CD8-positive, alpha-beta memory T cell (primary cell): Measurements from ENCODE around the gene KRTAP5-7. TPM values are rescaled to one million over a fixed set of nuclear protein-coding genes. Genes with fewer than 3 reads are reported as not detected.

Experiments
- CTCF ChIA-PET: fragments of 350-600 bp; sonication (Branson Sonifier 250); formaldehyde crosslinking; loops from one replicate; lab custom pipeline; 2021; ENCODE audit warnings: antibody characterized with exemption; lab: Charles Lee
- POLR2A ChIA-PET: fragments of 350-600 bp; sonication (Branson Sonifier 250); formaldehyde crosslinking; loops from one replicate; lab custom pipeline; 2021; ENCODE audit warnings: antibody characterized with exemption; lab: Charles Lee
- DNase-seq, 5 donors: peaks; one replicate each; pipeline versions ENCODE4 v3.0.0 to v3.0.0-alpha.2; 2020 to 2022; ENCODE audit warnings: mixed read lengths in 1 of 5
- H3K27ac ChIP-seq: one replicate; pipeline ENCODE4 v1.7.0; 2013; ENCODE audit warnings: low read depth, mild to moderate bottlenecking, low read length, moderate library complexity
- H3K27me3 ChIP-seq: 2 replicates; pipeline ENCODE4 v1.7.0; 2013; ENCODE audit warnings: low read length, mild to moderate bottlenecking; ENCODE audit not compliant: insufficient read depth, poor library complexity, severe bottlenecking
- H3K36me3 ChIP-seq: 2 replicates; pipeline ENCODE4 v1.7.0; 2013; ENCODE audit warnings: mild to moderate bottlenecking, low read length, moderate library complexity; ENCODE audit not compliant: insufficient read depth
- H3K4me1 ChIP-seq: 2 replicates; pipeline ENCODE4 v1.7.0; 2013; ENCODE audit warnings: mild to moderate bottlenecking, low read length, moderate library complexity; ENCODE audit not compliant: insufficient read depth
- H3K4me3 ChIP-seq: 2 replicates; pipeline ENCODE4 v1.7.0; 2013; ENCODE audit warnings: mild to moderate bottlenecking, low read length
- H3K9me3 ChIP-seq: 2 replicates; pipeline ENCODE4 v1.7.0; 2013; ENCODE audit warnings: mild to moderate bottlenecking, low read length
- H3K27ac Mint-ChIP-seq, 8 donors: one replicate each; pipeline ENCODE4 v1.8.0; 2020 to 2021; ENCODE audit warnings: mixed read lengths in 8 of 8, mild to moderate bottlenecking in 6 of 8, inconsistent platforms in 3 of 8, moderate library complexity in 3 of 8
- H3K27me3 Mint-ChIP-seq, 2 donors: one replicate each; pipeline ENCODE4 v1.8.0; 2020 to 2021; ENCODE audit warnings: mixed read lengths in 2 of 2, mild to moderate bottlenecking in 1 of 2, moderate library complexity in 1 of 2
- H3K36me3 Mint-ChIP-seq, 3 donors: one replicate each; pipeline ENCODE4 v1.8.0; 2020 to 2021; ENCODE audit warnings: mixed read lengths in 3 of 3, inconsistent platforms in 1 of 3, mild to moderate bottlenecking in 1 of 3
- H3K4me1 Mint-ChIP-seq, 3 donors: one replicate each; pipeline ENCODE4 v1.8.0; 2020 to 2021; ENCODE audit warnings: mixed read lengths in 3 of 3, inconsistent platforms in 1 of 3, mild to moderate bottlenecking in 1 of 3
- H3K4me3 Mint-ChIP-seq, 7 donors: one replicate each; pipeline ENCODE4 v1.8.0; 2020 to 2021; ENCODE audit warnings: mixed read lengths in 7 of 7, mild to moderate bottlenecking in 6 of 7, moderate library complexity in 4 of 7, inconsistent platforms in 2 of 7
- H3K9me3 Mint-ChIP-seq, 5 donors: one replicate each; pipeline ENCODE4 v1.8.0; 2020 to 2022; ENCODE audit warnings: mixed read lengths in 5 of 5, mild to moderate bottlenecking in 3 of 5, moderate library complexity in 2 of 5, inconsistent platforms in 1 of 5
- polyA plus RNA-seq: library from polyadenylated mRNA; unstranded; fragments of 300-500 nt; fragmentation: Illumina TruSeq; gene quantifications from one replicate; pipeline ENCODE4 v1.2.3, GENCODE V29; 2021
- total RNA-seq, 2 experiments: library from RNA; stranded (reverse); gene quantifications; one replicate each; pipeline ENCODE4 v1.2.3, GENCODE V29; 2021

The KRTAP5-7 gene
- total and polyA plus RNA-seq, 3 experiments from 2014 or later = not detected

GRCh38 chr11:71500601-71501021 lies 26.5 kb upstream of the KRTAP5-7 start:
- POLR2A ChIA-PET = no interaction called here
- peaks cover 32 to 93% (median 42%) of the 10 kb centered on the region in 3 donors for H3K36me3 Mint-ChIP-seq

GRCh38 chr11:71501071-71501985 lies 25.7 kb upstream of the KRTAP5-7 start:
- peaks cover 34 to 93% (median 45%) of the 10 kb centered on the region in 3 donors for H3K36me3 Mint-ChIP-seq
- no peak for DNase-seq

More at GRCh38 chr11:71500601-71501021, 26.5 kb upstream of the KRTAP5-7 start:
- H3K27me3 Mint-ChIP-seq = peaks cover 0 to 2% of the 10 kb centered on the region in 2 donors
- H3K27ac ChIP-seq = no peak overlapping the region
- H3K4me3 ChIP-seq = no peak overlapping the region
- H3K36me3 ChIP-seq = peaks cover 19% of the 10 kb centered on the region
- no peak for DNase-seq
- H3K9me3 ChIP-seq = no peaks in the 10 kb centered on the region
- no peaks in the 10 kb centered on the region for H3K27me3 ChIP-seq
- no peak overlapping the region for H3K27ac Mint-ChIP-seq
- CTCF ChIA-PET = no interaction called here
- H3K9me3 Mint-ChIP-seq = peaks cover 0 to under 1% (median 0%) of the 10 kb centered on the region in 5 donors
- H3K4me3 Mint-ChIP-seq = no peak overlapping the region
- no peaks in the 10 kb centered on the region for H3K4me1 ChIP-seq
- H3K4me1 Mint-ChIP-seq = no peaks in the 10 kb centered on the region

GRCh38 chr11:71502026-71502425 lies 25.0 kb upstream of the KRTAP5-7 start:
- H3K4me1 ChIP-seq = no peaks in the 10 kb centered on the region
- peaks cover 14% of the 10 kb centered on the region for H3K36me3 ChIP-seq
- Mint-ChIP-seq H3K4me3 (no peak overlapping the region), H3K27ac (no peak overlapping the region), H3K9me3 (peaks cover 3 to 10% (median 9%) of the 10 kb centered on the region in 5 donors), H3K4me1 (no peaks in the 10 kb centered on the region), H3K36me3 (peaks cover 37 to 92% (median 48%) of the 10 kb centered on the region in 3 donors), H3K27me3 (peaks cover 0 to 2% of the 10 kb centered on the region in 2 donors)
- no peaks in the 10 kb centered on the region for H3K9me3 ChIP-seq
- H3K27ac ChIP-seq = no peak overlapping the region
- H3K27me3 ChIP-seq = no peaks in the 10 kb centered on the region
- DNase-seq = no peak
- CTCF ChIA-PET = no interaction called here
- no peak overlapping the region for H3K4me3 ChIP-seq
- POLR2A ChIA-PET = no interaction called here

More at GRCh38 chr11:71501071-71501985, 25.7 kb upstream of the KRTAP5-7 start:
- ChIA-PET CTCF (no interaction called here), POLR2A (no interaction called here)
- no peak overlapping the region for H3K27ac ChIP-seq
- H3K9me3 Mint-ChIP-seq = peaks cover 0 to 6% (median 3%) of the 10 kb centered on the region in 5 donors
- H3K9me3 ChIP-seq = no peaks in the 10 kb centered on the region
- H3K27me3 Mint-ChIP-seq = peaks cover 0 to 2% of the 10 kb centered on the region in 2 donors
- no peaks in the 10 kb centered on the region for H3K4me1 ChIP-seq
- no peak overlapping the region for H3K4me3 ChIP-seq
- no peaks in the 10 kb centered on the region for H3K4me1 Mint-ChIP-seq
- H3K27ac Mint-ChIP-seq = no peak overlapping the region
- no peak overlapping the region for H3K4me3 Mint-ChIP-seq
- H3K27me3 ChIP-seq = no peaks in the 10 kb centered on the region
- H3K36me3 ChIP-seq = peaks cover 14% of the 10 kb centered on the region

DNA sequence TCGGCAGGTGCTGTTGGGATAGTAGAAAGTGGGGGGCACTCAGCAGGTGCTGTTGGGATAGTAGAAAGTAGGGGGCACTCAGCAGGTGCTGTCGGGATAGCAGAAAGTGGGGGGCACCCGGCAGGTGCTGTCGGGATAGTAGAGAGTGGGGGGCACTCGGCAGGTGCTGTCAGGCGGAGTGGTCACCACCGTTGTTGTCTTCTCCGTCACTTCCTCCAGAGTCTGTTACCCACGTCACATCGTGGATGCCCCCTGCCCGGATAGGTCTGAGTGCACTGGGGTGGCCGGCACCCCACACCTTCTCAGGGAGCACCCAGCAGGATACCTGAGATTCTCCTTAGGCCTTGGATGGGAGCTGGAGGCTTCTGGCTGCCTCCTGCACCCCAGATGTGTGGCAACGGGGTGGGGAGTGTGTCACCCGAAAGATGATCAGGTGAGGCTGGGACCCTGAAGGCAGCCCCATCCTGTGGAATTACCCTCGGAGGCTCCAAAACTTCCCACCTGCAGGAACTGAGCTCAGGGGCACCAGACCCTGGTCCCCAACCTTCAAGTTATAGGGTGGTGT lies 24.1 kb upstream of the KRTAP5-7 start:
- no peaks in the 10 kb centered on the region for H3K27me3 ChIP-seq
- H3K27ac ChIP-seq = no peak overlapping the region
- POLR2A ChIA-PET = no interaction called here
- Mint-ChIP-seq H3K4me1 (no peaks in the 10 kb centered on the region), H3K27me3 (peaks cover 0 to 2% of the 10 kb centered on the region in 2 donors), H3K27ac (no peak overlapping the region), H3K4me3 (no peak overlapping the region), H3K36me3 (peaks cover 33 to 83% (median 52%) of the 10 kb centered on the region in 3 donors), H3K9me3 (peaks cover 10 to 18% (median 13%) of the 10 kb centered on the region in 5 donors)
- peaks cover under 1% of the 10 kb centered on the region for H3K9me3 ChIP-seq
- H3K4me1 ChIP-seq = no peaks in the 10 kb centered on the region
- H3K4me3 ChIP-seq = no peak overlapping the region
- CTCF ChIA-PET = no interaction called here
- peaks cover 9% of the 10 kb centered on the region for H3K36me3 ChIP-seq
- DNase-seq = no peak

GRCh38 chr11:71504531-71504930 lies 22.5 kb upstream of the KRTAP5-7 start:
- Mint-ChIP-seq H3K27me3 (peaks cover 0 to 2% of the 10 kb centered on the region in 2 donors), H3K36me3 (peaks cover 24 to 69% (median 58%) of the 10 kb centered on the region in 3 donors), H3K4me1 (no peaks in the 10 kb centered on the region), H3K9me3 (peaks cover 20 to 34% (median 28%) of the 10 kb centered on the region in 5 donors), H3K27ac (no peak overlapping the region), H3K4me3 (no peak overlapping the region)
- DNase-seq = no peak
- Histone ChIP-seq H3K27ac (no peak overlapping the region), H3K36me3 (peaks cover 4% of the 10 kb centered on the region), H3K4me1 (no peaks in the 10 kb centered on the region), H3K4me3 (no peak overlapping the region), H3K9me3 (peaks cover 14% of the 10 kb centered on the region), H3K27me3 (no peaks in the 10 kb centered on the region)
- POLR2A ChIA-PET = no interaction called here
- CTCF ChIA-PET = no interaction called here

GRCh38 chr11:71505001-71505400 lies 22.1 kb upstream of the KRTAP5-7 start:
- peaks cover 4% of the 10 kb centered on the region for H3K36me3 ChIP-seq
- H3K4me3 Mint-ChIP-seq = no peak overlapping the region
- H3K4me1 ChIP-seq = no peaks in the 10 kb centered on the region
- peaks cover 24 to 66% (median 62%) of the 10 kb centered on the region in 3 donors for H3K36me3 Mint-ChIP-seq
- peaks cover 25 to 38% (median 33%) of the 10 kb centered on the region in 5 donors for H3K9me3 Mint-ChIP-seq
- H3K27me3 Mint-ChIP-seq = peaks cover 0 to 2% of the 10 kb centered on the region in 2 donors
- H3K9me3 ChIP-seq = peaks cover 16% of the 10 kb centered on the region
- H3K4me3 ChIP-seq = no peak overlapping the region
- POLR2A ChIA-PET = no interaction called here
- no peaks in the 10 kb centered on the region for H3K4me1 Mint-ChIP-seq
- no peak overlapping the region for H3K27ac ChIP-seq
- H3K27me3 ChIP-seq = no peaks in the 10 kb centered on the region
- no peak overlapping the region for H3K27ac Mint-ChIP-seq
- CTCF ChIA-PET = no interaction called here
- DNase-seq = no peak

DNA sequence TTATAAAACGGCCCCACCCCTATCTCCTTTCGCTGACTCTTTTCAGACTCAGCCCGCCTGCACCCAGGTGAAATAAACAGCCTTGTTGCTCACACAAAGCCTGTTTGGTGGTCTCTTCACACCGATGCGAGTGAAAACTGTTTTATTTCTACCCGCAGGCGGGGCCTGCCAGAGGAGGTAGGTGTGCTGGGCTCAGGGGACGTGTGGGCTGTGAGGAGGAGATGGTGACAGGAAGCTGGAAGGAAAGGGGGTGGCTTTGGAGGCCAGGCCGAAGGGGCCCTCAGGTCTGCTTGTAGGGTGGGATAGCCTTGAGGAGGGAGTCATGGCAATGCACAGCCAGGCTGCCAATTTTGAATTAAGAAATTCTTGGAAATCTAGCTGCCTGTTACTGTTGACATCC lies 21.3 kb upstream of the KRTAP5-7 start:
- peaks cover 19 to 58% (median 57%) of the 10 kb centered on the region in 3 donors for H3K36me3 Mint-ChIP-seq
- CTCF ChIA-PET = no interaction called here

DNA sequence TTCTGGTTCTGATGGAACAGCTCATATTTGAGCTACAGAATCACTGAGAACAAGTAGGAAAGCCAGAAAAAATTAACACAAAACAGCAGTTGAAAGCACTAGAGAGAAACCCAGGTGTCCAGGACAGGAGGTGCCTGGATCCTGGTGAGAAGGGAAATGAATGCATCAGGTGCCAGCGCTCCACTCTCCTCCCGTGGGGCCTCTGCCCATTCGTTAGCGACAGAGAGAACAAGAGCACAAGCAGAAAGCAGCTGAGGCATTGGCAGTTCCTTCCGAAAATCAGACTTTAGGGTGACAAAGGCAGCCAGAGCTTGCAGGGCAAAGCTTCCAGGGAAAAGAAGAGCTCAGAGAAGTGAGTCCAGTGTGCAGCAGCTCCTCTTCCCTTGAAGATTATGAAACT lies 20.0 kb upstream of the KRTAP5-7 start:
- no peak overlapping the region for H3K4me3 ChIP-seq
- H3K27me3 ChIP-seq = no peaks in the 10 kb centered on the region
- Mint-ChIP-seq H3K27me3 (peaks cover 0 to 2% of the 10 kb centered on the region in 2 donors), H3K4me3 (no peak overlapping the region), H3K9me3 (peaks cover 36 to 54% (median 46%) of the 10 kb centered on the region in 5 donors), H3K36me3 (peaks cover 21 to 57% (median 45%) of the 10 kb centered on the region in 3 donors), H3K27ac (peak overlapping the region in 1 of 8 donors; percentile 27), H3K4me1 (no peaks in the 10 kb centered on the region)
- H3K27ac ChIP-seq = no peak overlapping the region
- no peaks in the 10 kb centered on the region for H3K36me3 ChIP-seq
- no peak for DNase-seq
- POLR2A ChIA-PET = no interaction called here
- no peaks in the 10 kb centered on the region for H3K4me1 ChIP-seq
- peaks cover 16% of the 10 kb centered on the region for H3K9me3 ChIP-seq
- CTCF ChIA-PET = no interaction called here

More for the DNA sequence above, 21.3 kb upstream of the KRTAP5-7 start:
- peaks cover 4% of the 10 kb centered on the region for H3K36me3 ChIP-seq
- Mint-ChIP-seq H3K9me3 (peaks cover 31 to 42% (median 38%) of the 10 kb centered on the region in 5 donors), H3K4me3 (no peak overlapping the region), H3K4me1 (no peaks in the 10 kb centered on the region), H3K27ac (peak overlapping the region in 1 of 8 donors; percentile 48), H3K27me3 (peaks cover 0 to 2% of the 10 kb centered on the region in 2 donors)
- no peaks in the 10 kb centered on the region for H3K4me1 ChIP-seq
- DNase-seq = no peak
- H3K4me3 ChIP-seq = no peak overlapping the region
- POLR2A ChIA-PET = no interaction called here
- peaks cover 16% of the 10 kb centered on the region for H3K9me3 ChIP-seq
- no peaks in the 10 kb centered on the region for H3K27me3 ChIP-seq
- H3K27ac ChIP-seq = no peak overlapping the region
